Hippocampal formation (tissue), 2 donors: ENCODE data around the gene FGD3.
"Not testable (repeated sequence)": the region's sequence is repeated elsewhere in the genome, so short reads cannot be mapped to it uniquely, and the experiment has no call there.

Experiments
- DNase-seq, 2 donors: peaks; one replicate each; lab custom pipeline; 2025; lab: John Stamatoyannopoulos, UW

The FGD3 gene

DNA sequence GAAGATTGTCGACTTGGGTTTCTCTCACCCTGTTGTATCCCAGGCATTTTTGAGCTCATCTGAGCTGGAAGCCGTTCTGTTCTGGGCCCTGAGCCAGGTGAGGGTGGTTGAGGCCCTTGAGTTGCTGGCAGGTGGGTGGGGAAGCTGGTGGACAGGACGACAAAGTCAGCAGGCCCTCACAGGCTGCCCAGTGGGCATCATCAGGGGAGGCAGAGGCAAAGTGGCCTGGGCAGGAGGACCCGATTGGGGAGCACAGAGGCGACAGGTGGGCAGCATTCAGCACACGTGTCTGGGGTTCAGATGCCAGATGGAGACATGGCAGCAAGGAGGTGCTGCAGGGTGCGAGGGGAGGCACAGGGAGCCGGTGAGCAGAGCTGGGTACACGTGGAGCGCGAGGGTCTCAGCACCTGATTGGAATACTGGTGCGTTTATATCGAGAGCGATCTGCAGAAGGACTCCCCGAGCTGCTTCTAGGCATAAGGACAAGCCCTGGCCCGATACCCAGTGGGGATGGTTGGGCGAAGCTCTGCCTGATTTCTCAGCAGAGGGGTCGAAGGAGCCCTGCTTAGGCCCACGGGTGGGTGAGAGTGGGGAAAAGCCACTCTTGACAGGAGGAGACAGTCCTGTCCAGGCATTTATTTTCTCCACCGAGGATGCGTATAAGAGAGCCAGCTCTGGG is 62.2 kb downstream of the FGD3 start:
- no peak for DNase-seq

DNA sequence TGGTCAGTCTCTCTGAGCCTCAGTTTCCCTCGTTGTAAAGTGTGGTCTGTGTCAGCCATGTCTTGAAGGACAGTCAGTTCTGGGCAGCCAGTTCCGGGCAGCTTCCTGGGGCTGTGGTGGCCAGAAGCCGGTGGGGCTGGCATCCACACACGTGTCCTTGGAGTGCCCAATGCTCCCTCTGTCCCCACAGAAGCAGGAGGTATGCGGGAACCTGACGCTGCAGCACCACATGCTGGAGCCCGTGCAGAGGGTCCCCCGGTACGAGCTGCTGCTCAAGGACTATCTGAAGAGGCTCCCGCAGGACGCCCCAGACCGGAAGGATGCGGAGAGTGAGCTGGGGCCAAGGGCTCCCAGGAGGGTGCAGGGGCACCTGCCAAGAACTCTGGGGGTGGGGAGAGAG is 62.7 kb downstream of the FGD3 start:
- no peak for DNase-seq

DNA sequence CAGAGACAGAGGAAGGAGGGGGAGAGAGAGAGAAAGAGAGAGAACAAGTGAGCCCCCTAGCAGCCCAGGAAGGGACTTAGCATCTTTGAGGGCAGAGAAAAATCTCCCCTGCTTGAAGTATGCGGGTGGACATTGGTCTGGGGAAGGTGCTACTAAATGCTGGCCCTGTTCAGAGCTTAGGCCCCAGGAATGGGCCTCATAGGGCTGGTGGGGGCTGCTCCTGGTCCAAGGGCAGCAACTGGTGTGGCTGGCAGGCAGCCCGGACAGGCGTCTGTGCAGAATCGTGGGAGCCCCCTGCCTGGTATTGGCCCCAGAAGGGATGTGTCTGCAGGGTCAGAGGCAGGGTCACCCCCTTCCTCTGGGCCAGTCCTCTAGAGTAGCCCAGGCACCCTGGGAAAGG is 63.4 kb downstream of the FGD3 start:
- no peak for DNase-seq

DNA sequence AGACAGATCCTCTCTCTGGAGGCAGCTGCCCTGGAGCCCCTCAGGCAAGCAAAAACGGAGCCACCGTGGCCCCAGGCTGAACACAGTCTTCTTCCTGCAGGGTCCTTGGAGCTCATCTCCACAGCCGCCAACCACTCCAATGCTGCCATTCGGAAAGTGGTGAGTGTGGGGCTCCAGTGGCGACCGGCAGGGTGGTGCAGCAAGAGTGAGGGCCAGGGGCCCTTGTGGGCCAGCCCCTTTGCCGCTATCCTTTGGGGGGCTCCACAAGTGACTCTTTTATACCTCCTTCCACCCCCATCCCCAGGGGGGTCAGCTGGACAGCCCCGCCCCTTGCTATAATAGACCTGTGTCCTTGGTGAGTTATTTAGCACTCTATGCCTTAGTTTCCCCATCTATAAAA is 63.8 kb downstream of the FGD3 start:
- DNase-seq = no peak

DNA sequence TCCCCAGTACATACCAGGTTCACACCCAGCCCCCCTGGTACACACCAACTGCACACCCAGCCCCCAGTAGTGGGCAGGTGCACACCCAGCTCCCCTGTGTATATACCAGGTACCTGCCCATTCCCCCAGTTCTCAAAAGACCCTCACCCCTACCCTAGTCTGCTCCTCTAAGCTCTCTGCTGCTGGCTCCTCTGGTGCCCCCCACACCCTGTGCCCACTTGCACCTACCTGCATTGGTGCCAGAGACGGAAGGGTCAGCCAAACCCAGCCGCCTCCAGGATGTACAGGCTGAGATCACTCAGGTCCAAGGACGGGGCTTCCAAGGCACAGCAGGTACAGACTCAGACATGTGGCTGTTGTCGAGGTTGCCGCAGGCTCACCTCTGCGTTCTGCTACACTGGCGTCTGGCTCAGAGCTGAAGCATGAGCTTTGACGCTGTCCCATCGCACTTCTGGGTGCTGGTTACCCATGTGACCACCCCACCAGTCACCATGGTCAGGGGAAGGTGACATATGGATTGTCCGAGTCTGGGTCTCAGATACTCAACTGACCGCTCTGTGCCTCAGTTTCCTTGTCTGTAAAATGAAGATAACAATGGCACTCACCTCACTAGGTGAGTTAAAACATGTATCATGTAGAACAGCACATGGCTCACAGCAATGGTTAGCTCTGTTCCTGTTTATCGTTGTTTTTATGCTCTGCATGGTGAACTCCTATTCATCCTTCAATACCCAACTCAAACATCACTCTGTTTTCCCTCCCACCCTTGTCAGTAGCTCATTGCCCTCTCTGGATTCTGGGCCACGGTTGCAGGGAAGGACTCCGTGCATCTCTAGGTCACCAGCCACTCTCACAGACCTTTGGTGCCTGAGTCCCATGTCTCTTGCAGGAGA is 65.9 kb downstream of the FGD3 start:
- DNase-seq = no peak

DNA sequence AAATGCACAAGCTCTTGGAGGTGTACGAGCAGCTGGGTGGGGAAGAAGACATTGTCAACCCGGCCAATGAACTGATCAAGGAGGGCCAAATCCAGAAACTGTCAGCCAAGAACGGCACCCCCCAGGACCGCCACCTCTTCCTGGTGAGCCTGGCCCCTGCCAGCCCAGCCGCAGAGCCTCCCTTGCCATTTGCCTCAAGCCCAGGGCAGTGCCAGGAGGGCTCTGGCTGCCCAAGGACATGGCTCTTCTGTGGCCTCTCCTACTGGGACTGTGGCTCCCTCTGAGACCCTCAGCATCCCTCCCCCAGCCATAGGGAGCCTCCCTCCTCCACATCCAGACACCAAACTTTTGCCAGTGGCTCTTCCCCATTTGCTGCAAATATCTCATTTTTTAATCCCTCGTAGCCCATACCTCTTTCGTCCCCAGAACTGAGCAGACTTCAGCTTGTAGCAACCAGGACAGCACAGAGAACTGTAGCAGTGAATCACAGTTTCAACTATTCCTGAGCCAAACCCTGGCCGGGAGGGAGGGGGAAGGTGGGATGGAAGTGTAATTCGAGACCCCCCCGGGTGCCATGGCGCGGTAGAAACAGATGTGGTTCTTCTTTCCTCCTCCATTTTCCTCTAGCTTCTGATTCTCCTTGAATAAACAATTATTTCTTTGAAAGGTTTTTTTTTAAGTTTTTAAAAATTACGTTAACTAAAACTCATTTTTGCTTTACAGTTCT is 66.7 kb downstream of the FGD3 start:
- no peak for DNase-seq

DNA sequence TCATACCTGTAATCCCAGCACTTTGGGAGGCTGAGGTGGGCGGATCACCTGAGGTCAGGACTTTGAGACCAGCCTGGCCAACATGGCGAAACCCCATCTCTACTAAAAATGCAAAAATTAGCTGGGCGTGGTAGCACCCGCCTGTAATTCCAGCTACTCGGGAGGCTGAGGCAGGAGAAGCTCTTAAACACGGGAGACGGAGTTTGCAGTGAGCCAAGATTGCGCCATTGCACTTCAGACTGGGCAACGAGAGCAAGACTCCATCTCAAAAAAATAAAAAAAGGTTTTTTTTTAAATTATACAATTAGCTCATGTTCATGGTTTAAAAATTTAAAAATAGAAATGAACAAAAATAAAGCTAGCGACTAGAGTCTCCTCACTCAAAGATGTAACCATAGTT is 67.9 kb downstream of the FGD3 start:
- not testable (repeated sequence) for DNase-seq

DNA sequence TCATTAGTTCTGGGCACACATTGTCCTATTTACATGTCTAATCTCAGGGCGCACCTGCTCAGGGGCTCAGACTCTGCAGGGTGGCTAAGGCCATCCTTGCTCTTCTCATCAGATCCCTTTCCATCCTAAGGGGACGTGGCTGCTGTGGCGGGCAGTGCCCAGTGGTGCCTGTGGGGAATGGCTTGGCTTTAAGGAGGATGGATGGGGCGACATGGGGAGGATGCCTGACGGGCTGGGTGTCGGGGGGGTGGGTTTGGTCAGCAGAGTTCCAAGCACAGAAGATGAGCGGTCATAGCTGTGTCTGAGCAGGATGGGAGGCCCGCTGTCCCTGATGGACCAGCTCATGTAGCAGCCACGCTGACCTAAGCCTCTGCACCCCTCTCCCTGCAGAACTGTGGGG is 70.3 kb downstream of the FGD3 start:
- DNase-seq = no peak

DNA sequence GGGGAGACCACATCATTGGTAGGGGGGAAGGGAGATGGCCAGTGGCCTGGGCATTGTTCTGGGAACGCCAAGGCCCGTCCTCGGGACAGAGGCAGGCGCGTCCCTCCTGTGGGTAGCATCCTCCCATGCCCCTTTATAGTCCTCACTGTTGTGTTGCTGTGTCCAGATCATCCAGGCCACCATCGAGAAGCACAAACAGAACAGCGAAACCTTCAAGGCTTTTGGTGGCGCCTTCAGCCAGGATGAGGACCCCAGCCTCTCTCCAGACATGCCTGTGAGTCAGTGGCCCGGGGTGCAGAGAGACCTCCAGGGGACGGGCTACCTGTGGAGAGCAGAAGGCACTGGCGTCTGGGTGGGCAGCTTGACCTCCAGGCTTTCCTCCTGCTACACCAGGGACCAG is 72.8 kb downstream of the FGD3 start:
- DNase-seq = no peak

DNA sequence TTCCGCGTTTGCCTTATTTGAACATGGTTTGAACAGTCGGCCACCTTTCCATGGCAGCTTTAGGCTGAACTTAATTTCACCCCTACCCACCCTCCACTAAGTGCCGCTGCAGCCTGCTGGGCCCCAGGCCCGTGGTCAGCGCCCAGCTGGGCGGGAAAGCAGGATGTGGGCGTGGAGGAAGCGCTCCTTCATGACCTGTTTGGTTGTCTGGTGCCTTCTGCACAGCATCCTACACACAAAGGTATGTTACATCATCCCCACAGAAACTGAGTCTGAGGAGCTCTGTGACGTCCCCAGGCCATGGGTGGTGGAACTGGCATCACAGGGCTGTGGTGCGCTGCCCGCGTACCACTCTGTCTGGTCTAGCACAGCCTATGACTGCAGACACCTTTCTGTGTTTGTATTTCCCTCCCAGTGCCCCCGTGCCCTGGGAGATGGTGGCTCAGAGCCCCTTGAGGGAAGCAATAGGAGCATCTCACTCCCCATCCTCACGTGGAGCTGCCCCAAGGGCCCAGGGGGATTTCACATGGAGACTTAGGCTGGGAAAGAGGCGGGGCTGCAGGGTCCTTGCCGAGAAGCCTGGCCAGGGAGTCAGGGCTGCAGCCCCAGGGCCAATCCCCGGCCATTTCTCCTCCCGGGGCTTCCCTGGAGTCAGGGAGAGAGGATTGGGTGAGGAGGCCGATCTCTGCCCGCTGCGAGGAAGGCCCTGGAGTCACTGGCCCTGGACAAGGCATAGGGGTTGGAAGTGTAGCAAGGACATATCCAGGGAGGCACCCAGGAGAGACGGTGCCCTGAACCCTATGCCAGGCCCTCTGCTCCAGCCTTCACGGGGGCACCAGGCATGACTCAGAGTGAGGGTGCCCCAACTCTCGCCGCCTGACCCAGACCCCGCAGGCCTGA is 73.7 kb downstream of the FGD3 start:
- no peak for DNase-seq

DNA sequence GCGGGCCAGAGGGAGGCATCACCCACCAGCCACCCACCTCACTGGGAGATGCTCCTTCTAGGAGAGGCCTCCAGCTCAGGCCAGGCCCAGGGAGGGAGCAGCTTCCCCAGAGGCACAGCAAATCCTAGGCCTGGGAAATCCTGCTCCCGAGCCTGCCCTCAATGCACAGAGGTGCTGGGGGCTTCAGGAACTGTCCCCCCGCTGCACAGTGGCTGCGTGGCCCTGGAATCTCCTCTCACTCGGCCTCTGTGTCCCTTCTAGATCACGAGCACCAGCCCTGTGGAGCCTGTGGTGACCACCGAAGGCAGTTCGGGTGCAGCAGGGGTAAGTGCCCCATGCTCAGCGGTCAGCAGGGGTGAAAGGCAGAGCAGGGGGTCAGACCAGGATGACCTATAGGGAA is 74.7 kb downstream of the FGD3 start:
- no peak for DNase-seq

DNA sequence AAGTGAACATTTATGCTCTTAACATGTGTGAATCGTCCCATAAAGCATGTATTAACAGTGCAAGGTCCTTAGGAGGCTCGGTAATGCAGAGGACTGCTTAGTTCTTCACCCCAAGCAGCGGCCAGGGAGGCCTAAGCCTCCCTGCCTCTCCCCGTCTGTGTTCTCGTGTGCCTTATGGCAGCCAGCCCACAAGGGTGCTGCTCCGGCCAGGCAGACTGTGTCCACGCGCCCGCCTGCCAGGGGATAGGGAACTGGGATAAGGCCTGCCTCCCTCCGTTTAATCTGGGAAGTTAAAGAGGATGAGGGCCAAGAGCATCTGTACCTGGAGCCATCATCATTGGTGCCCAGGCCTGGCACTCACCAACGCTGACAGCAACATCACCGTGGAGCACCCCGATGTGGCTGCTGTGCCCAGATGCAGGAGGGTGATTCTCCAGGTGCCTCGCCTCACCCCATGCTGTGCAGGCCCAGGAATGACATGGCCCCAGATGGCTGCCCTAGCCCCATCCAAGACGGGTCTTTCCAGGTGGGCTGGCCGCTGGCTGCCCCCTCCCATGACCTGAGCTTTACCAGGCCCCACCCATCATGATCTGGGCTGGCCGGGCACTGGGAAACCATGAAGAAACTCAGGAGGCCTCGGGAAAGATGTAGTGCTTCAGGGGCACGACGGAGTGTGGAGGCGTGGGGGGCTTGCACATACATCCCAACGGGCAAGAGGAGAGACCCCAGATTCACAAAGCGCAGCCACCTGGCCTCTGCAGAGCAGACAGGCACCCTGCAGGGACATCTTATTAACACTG is 75.6 kb downstream of the FGD3 start:
- no peak for DNase-seq

DNA sequence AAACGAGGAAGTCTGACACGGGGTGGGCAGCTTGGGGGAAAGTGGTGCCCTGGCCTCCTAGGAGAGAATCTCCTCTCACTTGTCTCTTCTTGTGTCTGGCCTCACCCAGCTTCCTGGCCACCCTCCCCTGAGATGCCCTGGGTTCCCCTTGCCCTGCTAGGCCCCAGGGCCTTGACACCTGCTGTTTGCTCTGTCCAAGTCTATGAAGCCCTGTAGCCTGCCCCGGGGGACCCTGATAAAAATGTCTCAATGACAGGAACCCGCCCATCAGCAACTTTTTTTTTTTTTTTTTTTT is 76.1 kb downstream of the FGD3 start:
- DNase-seq = no peak

DNA sequence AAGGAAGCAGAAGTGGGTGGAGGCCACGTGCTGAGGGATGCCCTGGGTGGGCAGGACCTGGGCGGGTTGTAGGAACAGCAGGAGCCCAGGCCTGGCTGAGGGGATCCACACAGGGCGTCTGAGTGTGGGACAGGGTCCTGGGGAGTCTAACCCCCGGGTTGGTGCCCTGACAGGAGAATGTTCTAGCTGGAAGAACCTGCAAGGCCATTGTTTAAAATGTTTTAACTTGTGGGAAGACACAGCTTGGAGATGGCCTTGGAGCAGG is 77.3 kb downstream of the FGD3 start:
- no peak for DNase-seq

DNA sequence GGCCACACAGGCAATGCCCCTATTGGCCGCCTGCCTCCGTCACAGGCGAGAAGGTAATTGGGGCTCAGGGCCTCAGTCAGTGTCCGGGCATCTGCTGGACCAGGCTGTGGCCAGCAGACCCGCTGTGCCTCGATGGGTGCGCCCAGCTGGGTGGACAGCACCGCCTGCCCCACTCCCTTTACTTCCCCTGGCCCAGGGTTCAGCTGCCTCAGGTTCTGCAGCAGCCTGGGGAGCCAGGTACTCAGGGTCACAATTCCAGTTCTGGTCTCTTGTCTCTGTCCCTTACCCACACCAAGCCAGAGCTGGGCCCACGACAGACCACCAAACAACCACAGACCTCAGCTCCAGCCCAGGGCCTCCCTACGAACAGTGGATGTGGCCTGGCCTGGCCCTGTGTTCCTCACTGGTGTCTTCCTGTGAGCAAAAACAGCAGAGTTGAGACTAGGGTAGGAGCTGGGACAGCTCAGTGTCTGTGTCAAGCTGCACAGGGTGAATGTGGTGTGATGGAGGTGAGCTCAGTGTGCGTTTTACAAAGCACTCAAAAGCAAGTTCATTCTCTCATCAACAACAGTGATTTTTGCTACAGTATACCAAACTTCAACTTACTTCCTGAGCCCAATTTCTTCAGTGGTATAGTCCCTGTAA is 77.8 kb downstream of the FGD3 start:
- no peak for DNase-seq

DNA sequence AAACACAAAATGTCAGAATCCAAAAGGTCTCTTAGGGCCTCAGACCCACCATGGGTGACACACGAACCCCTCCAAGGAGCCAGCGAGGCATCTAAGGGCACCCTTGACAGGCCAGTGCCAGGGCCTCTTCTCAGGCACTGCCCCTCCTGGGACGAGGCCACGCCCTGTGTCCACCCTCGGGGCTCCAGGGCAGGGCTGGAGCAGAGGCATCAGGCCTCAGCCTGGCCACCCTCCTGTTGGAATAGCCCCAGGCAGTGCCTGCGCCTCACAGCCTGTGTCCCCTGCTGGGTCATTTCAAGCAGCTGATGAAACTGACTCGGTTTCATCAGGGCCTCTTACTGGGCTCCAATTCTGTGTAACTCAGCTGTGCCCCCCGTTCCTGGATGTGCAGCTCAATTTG is 78.4 kb downstream of the FGD3 start:
- no peak for DNase-seq

DNA sequence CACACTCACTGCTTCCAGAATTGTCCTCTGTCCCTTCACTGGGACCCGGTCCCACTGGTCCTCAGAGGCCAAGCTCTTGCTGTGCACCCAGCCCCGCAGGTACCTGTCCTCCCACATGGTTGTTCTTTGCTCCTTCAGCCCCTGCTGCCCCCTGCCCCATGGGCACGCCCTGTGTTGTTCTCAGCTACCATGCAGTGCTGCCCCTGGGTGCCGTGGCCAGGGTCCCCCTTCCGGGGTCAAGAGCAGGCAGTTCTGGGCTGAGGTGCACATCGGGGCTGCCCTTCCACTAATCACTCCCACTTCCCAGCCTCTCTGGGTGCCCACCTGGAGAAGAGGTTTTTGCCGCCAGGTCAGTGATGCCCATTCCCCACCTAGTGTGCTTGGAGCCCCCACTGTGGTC is 79.3 kb downstream of the FGD3 start:
- DNase-seq = no peak

DNA sequence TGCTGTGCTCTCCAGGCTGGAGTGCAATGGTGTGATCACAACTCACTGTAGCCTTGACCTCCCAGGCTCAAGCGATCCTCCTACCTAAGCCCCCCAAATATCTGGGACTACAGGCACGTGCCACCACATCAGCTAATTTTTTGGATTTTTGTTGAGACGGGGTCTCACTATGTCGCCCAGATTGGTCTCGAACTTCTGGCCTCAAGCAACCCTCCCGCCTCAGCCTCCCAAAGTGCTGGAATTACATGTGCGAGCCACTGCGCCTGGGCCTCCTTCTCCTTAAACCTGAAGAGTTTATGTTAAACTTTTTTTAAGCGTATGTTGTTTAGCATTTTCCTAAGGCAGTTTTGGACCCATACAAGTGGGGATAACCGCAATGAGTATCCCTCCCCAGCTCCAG is 80.4 kb downstream of the FGD3 start:
- DNase-seq = no peak

DNA sequence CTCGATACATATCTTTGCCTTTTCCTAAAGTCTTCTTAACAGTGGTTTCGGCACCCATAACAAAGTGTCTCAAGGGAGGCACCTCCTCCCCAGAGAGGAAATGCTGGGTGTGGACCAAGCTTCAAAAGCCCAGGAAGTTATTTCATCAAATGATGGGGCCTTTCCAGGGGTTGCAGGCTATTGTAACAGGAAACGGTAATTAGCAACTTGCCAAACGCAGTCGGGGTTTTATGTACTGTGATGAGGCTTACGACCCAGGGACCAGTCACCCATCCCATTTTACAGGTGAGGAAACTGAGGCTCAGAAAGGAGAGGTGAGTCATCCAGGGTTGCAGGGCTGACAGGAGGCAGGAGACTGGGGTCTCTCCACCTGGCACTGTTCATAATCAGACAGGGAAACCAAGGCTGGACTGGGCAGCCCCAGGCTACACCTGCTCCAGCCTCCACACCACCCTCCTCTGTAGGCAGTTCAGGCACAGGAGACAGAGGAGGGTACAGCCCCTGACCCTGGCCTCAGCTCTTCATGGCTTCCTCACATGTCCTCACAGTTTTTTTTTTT is 81.2 kb downstream of the FGD3 start:
- no peak for DNase-seq
